ENCODE data around the gene LRP1B.

- TF ChIP-seq CTCF (IDR thresholded peaks at IDR 0.05; ENCODE audit: low read depth, low read length, missing input control) (no peak), JUND (IDR thresholded peaks at IDR 0.05) (no peak), HNF4A (conservative IDR thresholded peaks at IDR 0.05) (no peak), ZBTB33 (IDR thresholded peaks at IDR 0.05) (no peak), RAD21 (IDR thresholded peaks at IDR 0.05) (no peak)
- TF ChIP-seq, protein P1, sequence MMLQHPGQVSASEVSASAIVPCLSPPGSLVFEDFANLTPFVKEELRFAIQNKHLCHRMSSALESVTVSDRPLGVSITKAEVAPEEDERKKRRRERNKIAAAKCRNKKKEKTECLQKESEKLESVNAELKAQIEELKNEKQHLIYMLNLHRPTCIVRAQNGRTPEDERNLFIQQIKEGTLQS (IDR thresholded peaks at IDR 0.05): no peak
- TF ChIP-seq, protein P2, sequence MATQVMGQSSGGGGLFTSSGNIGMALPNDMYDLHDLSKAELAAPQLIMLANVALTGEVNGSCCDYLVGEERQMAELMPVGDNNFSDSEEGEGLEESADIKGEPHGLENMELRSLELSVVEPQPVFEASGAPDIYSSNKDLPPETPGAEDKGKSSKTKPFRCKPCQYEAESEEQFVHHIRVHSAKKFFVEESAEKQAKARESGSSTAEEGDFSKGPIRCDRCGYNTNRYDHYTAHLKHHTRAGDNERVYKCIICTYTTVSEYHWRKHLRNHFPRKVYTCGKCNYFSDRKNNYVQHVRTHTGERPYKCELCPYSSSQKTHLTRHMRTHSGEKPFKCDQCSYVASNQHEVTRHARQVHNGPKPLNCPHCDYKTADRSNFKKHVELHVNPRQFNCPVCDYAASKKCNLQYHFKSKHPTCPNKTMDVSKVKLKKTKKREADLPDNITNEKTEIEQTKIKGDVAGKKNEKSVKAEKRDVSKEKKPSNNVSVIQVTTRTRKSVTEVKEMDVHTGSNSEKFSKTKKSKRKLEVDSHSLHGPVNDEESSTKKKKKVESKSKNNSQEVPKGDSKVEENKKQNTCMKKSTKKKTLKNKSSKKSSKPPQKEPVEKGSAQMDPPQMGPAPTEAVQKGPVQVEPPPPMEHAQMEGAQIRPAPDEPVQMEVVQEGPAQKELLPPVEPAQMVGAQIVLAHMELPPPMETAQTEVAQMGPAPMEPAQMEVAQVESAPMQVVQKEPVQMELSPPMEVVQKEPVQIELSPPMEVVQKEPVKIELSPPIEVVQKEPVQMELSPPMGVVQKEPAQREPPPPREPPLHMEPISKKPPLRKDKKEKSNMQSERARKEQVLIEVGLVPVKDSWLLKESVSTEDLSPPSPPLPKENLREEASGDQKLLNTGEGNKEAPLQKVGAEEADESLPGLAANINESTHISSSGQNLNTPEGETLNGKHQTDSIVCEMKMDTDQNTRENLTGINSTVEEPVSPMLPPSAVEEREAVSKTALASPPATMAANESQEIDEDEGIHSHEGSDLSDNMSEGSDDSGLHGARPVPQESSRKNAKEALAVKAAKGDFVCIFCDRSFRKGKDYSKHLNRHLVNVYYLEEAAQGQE (IDR thresholded peaks at IDR 0.05): no peak
Observed at GRCh38 chr2:141068053-141068682, 1062.6 kb downstream of the LRP1B start.
